GM11168 (cell line): ENCODE measurements around the gene GYPE.
"Not testable (repeated sequence)": the region's sequence is repeated elsewhere in the genome, so short reads cannot be mapped to it uniquely, and the experiment has no call there.

Source experiments
- in situ Hi-C: fragments of 300-500 bp; cut with MboI; formaldehyde crosslinking; loops from one replicate; pipeline ENCODE4 v1.12.0; 2022; ENCODE audit warnings: low sequenced_read_pairs; ENCODE audit not compliant: unreplicated experiment

The GYPE gene

GRCh38 chr4:143875357-143875756 lies 30.0 kb downstream of the GYPE start:
- in situ Hi-C loops: not testable (repeated sequence)

- in situ Hi-C loops: loop anchor here (25.0 kb wide), 1 partner anchor 217 kb away; no protein-coding TSS in a partner anchor
Observed at GRCh38 chr4:143870523-143871268, 34.7 kb downstream of the GYPE start.

GRCh38 chr4:143869925-143870324 lies 35.4 kb downstream of the GYPE start:
- in situ Hi-C loops: loop anchor here (25.0 kb wide), 1 partner anchor 217 kb away; no protein-coding TSS in a partner anchor

GRCh38 chr4:143862716-143863115 lies 42.6 kb downstream of the GYPE start:
- in situ Hi-C loops: loop anchor here (5.0 to 25.0 kb wide), 2 partner anchors 120 to 225 kb away; no protein-coding TSS in a partner anchor

- in situ Hi-C loops: loop anchor here (25.0 kb wide), 1 partner anchor 229 kb away; no protein-coding TSS in a partner anchor
Observed at GRCh38 chr4:143858456-143858855, 46.9 kb downstream of the GYPE start.

- in situ Hi-C loops: loop anchor here (25.0 kb wide), 1 partner anchor 230 kb away; no protein-coding TSS in a partner anchor
Observed at GRCh38 chr4:143857391-143858336, 47.7 kb downstream of the GYPE start.

GRCh38 chr4:143856017-143856557 lies 49.3 kb downstream of the GYPE start:
- in situ Hi-C loops: loop anchor here (25.0 kb wide), 1 partner anchor 231 kb away; no protein-coding TSS in a partner anchor

- in situ Hi-C loops: loop anchor here (25.0 kb wide), 1 partner anchor 233 kb away; no protein-coding TSS in a partner anchor
Observed at GRCh38 chr4:143854645-143855044, 50.7 kb downstream of the GYPE start.

GRCh38 chr4:143849296-143849695 lies 56.1 kb downstream of the GYPE start:
- in situ Hi-C loops: not testable (repeated sequence)

GRCh38 chr4:143843506-143843832 lies 61.9 kb downstream of the GYPE start:
- in situ Hi-C loops: not testable (repeated sequence)

- in situ Hi-C loops: not testable (repeated sequence)
Observed at GRCh38 chr4:143842624-143843505, 62.5 kb downstream of the GYPE start.

- in situ Hi-C loops: loop anchor here (5.0 kb wide), 1 partner anchor 118 kb away; no protein-coding TSS in a partner anchor
Observed at GRCh38 chr4:143839413-143839812, 65.9 kb downstream of the GYPE start.

- in situ Hi-C loops: not testable (repeated sequence)
Observed at GRCh38 chr4:143834196-143834595, 71.2 kb downstream of the GYPE start.

- in situ Hi-C loops: not testable (repeated sequence)
Observed at GRCh38 chr4:143833676-143834075, 71.7 kb downstream of the GYPE start.

GRCh38 chr4:143830576-143830975 lies 74.8 kb downstream of the GYPE start:
- in situ Hi-C loops: not testable (repeated sequence)

- in situ Hi-C loops: not testable (repeated sequence)
Observed at GRCh38 chr4:143829239-143829620, 76.1 kb downstream of the GYPE start.
